GM23248 (cell line): ENCODE measurements around the gene CNIH2.

ENCODE experiments used
- EZH2 ChIP-seq: fragments of 200-600 bp; sonication (generic); IDR thresholded peaks from 2 replicates; pipeline ENCODE4 v1.6.1; 2018; ENCODE audit warnings: antibody characterized with exemption, mild to moderate bottlenecking; ENCODE audit not compliant: insufficient read depth, poor library complexity, severe bottlenecking
- EZH2phosphoT487 ChIP-seq: fragments of 200-600 bp; sonication (generic); IDR thresholded peaks from 2 replicates; pipeline ENCODE4 v1.6.1; 2018; ENCODE audit warnings: antibody characterized with exemption, moderate library complexity, mild to moderate bottlenecking, low read depth; ENCODE audit not compliant: insufficient read depth

DNA sequence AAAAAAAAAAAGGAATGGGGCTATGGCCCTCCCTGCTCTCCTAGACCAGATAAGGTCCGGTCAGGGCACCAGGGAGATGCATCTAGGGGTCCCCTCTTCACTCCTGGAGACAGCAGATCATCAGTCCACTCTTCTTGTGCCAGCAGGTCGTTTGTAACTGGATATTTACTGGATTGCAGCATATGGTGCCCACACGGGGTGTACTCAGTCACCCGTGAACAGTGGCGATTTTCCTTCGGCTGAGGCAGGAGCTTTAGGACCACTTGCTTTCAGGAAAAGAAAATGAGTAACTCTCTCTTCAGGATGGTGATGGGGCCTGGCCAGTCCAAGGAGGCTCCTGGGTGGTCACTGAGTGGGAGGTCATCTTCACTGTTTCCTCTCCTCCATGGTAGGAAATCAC is 47.8 kb upstream of the CNIH2 start:
- no peak for TF ChIP-seq EZH2
- no peak for TF ChIP-seq EZH2phosphoT487
